Stimulated activated CD4-positive, alpha-beta T cell treated with anti-CD3 and anti-CD28 coated beads, TNF-alpha, amount 100 ng/mL, for 24 hours (primary cell): Measurements from ENCODE around the gene SLC39A13.
A peak's percentile ranks its signal among the peaks of the same experiment; 100 is the strongest.

Experiments
- DNase-seq, 3 experiments: peaks; one replicate each; pipeline ENCODE4 v3.0.0-alpha.2; 2020; ENCODE audit warnings: low read depth in 3 of 3

SLC39A13 gene

GRCh38 chr11:47384498-47384897 lies 23.9 kb upstream of the SLC39A13 start:
- DNase-seq: no peak

DNA sequence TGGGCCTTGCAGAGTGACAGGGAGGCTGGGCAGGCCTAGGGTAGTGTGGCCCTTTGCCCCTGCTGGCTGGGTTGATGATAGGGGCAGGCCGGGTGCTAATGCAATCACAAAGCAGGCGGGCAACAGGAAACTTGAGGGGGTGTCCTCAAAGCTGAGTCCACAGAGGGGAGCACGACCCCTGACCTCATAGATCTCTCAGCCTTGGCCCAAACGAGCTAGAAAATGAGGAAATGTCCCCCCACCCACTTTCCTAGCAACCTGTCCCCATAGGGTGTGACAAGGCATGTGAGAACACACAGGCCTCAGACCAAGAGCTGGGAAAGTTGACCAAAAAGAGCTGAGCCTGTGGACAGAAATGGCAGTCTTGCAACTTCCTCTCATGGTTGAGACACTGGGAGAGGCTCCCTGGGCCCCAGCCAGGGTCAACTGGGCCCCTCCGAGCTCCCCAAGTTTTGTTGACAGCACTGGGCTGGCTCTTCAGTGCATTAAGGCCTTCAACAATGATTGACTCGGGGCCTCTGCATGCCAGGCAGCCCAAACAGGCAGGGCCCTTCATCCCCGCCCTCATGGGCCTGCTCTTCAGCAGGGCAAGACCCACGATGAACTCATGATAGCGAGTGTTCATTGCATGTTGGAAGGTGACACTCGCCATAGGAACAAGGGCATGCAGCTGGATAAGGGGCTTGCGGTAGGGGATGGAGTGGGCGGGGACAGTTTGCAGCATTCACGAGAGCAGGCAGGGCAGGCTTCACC lies 20.3 kb upstream of the SLC39A13 start:
- no peak for DNase-seq

GRCh38 chr11:47388697-47389576 lies 19.5 kb upstream of the SLC39A13 start:
- DNase-seq: no peak

- no peak for DNase-seq
Measured at GRCh38 chr11:47389577-47390421, 18.6 kb upstream of the SLC39A13 start.

DNA sequence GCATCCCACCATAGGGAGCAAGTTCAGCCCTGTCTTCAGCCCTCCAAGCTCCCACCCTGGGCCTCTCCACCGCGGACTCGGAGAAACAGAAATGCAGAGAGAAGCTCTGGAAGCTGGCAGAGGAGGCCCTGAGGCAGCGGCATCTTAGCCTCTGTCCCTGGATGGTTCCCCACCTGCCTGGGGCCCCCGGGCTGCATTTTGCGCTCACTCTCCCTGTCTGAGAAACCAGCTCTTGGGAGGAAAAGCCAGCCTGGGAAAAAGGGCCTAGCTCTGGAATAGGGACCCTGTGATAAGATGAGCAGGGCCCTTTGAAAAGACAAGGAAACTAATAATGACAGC lies 18.0 kb upstream of the SLC39A13 start:
- no peak for DNase-seq

DNA sequence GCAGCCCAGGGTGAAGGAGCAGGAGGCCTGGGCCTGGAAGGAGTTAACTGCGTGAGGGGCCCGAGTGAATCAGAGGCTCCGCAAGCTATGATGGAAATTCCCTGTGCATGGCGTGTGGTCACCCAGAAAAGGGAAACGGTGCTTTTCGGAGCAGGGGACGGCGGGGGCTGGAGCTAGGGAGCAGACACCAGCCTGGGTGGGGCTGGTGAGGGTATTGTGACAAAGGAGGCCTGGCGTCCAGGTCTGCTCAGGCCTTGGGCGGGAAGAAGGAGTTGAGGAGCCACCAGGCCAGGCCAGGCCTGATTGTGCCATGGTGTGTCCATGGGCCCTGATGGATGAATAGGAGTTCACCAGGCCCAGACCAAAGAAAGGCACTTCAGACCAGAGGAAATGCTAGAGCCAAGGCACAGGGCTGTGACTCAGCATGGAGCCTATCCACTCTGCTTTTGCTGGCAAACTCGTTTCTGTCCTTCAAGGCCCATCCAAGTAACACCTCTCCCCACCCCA lies 17.3 kb upstream of the SLC39A13 start:
- DNase-seq: no peak

DNA sequence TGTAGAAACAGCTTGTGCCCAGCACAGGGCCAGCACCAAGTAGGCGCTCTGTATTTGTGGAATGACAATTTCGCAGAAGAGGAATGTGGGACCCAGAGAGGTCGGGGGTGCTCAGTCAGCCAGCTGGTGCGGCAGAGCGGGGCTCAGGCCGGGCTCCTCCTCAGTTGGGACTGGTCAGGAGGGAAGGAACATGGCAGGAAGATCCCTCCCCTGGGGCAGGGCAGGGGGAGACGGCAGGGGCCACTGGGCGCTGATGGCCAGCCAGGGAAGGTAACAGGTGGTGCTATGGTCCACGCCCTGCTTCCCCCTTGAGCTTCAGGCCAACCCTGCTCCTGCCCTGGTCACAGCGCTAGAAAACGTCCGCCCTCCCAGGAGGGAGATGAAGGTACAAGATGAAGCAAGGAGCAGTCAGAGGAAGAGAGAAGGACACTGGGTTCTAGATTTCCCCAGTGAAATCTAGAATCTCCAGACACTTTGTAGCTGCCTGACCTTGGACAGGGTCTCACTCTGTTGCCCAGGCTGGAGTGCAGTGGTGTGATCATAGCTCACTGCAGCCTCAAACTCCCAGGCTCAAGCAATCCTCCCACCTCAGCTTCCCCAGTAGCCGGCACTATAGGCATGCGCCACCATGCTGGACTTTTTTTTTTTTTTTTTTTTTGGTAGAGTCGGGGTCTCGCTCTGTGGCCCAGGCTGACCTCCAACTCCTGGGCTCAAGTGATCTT lies 16.5 kb upstream of the SLC39A13 start:
- DNase-seq: no peak

- no peak for DNase-seq
Measured at GRCh38 chr11:47392546-47393162, 15.7 kb upstream of the SLC39A13 start.

DNA sequence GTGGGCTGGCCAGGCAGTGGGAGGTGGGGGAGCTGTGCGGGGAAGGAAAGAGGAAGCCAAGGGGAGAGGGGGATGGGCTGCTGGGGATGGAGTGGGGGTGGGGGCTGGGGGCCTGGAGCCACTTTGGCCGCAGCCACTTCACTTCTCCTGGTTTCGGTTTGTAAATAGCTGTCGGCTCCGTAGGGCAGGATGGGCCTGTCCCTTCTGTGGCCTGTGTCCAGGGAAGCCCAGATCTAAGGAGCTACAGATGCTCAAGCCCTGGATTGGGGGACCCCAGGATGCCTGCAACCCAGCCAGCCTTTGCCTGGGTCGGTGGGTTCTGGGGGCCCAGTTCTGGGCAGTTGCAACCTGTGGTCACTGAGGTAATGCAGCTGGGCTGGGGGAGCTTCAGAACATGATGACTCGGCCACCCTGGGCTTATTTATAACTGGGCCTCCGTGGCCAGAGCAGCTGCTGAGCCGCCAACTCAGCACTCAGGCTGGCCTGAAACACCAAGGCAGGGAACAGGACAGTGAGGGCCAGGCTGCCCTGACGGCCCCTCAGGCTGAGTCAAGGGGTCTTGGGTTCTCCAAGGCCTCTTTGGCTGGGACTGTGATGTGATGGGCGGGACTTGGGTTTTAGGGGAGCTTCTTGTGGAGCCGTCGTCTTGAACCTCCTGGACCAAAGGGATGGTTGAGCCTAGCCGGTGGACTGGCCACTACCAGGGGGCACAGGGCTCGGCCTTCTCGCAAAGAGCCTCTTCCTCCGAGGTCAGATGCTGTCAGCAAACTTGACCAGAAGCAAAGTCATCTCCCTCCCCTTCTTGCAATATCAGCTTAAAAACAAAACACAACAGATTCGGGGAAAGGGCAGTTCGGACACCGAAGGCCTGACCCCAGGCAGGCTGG lies 15.0 kb upstream of the SLC39A13 start:
- DNase-seq: no peak

DNA sequence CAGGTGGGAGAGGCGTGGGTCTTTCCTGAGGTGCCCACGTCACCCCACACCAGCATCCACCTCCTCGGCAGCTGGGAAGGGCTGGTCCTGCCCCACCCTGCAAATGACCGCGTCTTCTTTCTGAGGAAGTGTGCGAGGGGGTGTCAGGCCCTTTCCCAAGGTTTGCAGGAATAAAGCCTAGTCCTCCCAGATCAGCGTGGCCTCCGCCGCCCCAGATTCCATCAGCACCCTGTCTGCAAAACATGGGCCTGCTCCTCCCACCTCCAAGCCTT lies 14.4 kb upstream of the SLC39A13 start:
- DNase-seq: no peak

DNA sequence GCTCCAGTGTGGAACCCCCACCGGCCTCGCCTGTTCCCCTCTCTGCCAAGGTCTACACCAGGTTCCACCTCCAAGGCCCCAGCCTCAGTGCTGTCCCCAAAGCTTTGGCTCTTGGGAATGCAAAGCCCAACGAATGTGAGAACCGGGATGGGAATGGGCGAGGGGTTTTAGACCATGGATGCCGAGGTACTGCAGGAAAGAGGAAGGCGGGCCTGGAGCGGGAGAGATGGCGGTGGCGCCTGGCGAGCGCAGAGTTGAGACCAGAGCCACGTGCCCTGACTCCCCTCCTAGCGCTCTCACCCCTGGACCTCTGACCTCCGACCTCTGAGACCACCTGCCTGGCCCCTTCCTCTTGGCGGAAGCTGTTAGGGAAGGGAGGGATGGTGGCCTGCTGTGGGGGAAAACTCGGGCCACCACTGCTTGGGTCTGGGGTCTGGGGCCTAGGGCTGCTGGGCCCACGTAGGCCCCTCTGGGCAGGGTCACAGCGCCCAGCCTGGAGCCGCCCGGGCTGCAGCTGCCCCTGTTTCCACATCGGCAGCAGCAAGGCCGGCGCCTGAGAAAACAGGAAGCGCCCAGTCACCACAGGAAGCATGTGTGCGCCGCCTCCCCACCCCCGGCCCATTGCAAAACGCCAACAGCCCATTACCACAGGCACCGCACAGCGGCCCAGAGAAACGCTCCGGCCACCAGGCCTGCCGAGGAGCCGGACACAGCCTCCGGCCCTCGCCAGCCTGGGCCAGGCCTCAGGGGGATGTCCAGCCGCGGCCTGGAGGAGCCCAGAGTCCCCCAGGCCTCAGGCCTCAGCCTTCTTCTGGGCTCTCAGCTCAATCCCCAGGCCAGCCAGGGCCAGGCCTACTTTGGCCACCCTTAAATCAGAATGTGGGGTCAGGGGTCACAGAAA lies 13.8 kb upstream of the SLC39A13 start:
- peak in 2 of 3 experiments; percentile 41 to 59 for DNase-seq

DNA sequence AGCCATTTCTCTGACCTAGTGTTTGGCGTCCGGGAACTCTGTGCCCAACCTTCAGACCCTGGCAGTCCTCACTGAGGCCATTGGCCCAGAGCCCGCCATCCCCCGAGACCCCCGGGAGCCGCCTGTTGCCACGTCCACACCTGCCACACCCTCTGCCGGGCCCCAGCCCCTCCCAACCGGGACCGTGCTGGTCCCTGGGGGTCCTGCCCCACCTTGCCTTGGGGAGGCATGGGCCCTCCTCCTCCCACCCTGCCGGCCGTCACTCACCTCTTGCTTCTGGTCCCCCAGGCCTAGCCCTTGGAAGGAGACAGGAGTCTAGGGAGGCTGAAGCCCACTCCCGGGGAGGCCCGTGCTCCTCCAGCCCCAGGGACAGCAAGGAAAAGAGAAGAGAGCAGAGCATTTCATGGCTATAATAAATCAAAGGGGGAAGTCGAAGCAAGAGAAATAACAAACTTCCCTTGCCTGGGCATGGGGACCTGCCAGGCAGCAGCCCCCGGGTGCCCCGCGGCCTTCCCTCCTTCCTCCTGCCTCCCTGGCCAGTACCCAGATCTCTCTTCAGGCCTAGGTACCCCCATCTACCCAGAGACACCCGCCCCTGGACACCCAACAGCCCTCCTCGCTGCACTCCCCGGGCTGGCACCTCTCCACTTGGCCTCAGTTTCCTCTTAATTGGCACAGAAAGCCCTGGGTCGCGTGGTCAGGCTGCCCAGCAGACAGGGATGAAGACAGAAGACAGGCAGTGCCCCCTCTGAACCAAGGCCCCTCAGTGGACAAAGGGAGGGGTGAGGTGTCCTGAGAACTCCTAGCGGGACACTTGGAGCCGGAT lies 13.0 kb upstream of the SLC39A13 start:
- no peak for DNase-seq

DNA sequence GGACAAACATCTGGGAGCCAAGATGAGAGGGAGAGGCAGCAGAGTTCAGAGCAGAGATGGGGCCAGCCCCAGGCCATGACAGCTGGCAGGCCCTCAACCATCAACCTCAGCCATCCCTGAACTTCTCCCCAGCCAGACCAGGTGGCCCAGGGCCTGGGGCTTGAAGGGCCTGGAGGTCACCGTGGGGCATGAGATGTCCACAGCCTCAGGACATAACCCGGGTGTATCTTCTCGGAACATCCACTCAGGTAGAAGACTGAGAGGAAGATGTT lies 12.4 kb upstream of the SLC39A13 start:
- no peak for DNase-seq

- DNase-seq: no peak
Measured at GRCh38 chr11:47398011-47398410, 10.4 kb upstream of the SLC39A13 start.

DNA sequence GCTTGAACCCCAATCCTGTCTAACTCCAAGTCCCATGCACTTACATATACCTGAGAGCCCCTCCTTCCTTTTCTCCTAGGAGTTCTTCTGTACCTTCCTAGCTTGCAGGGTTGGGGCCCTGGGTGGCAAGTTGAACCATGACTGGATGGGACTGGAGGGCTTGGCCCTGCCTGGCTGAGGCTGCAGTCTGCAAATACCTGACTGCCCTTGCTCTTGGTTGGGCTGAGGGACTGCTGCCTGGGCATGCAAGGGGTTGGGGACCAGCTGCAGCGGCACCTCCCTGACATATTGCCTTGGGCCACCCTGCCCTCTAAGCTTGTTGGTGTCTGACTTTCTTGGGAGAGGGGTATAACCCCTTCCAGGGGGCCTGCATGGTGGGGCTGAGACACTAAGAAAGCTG lies 9.8 kb upstream of the SLC39A13 start:
- no peak for DNase-seq

GRCh38 chr11:47399860-47400767 lies 8.3 kb upstream of the SLC39A13 start:
- no peak for DNase-seq

DNA sequence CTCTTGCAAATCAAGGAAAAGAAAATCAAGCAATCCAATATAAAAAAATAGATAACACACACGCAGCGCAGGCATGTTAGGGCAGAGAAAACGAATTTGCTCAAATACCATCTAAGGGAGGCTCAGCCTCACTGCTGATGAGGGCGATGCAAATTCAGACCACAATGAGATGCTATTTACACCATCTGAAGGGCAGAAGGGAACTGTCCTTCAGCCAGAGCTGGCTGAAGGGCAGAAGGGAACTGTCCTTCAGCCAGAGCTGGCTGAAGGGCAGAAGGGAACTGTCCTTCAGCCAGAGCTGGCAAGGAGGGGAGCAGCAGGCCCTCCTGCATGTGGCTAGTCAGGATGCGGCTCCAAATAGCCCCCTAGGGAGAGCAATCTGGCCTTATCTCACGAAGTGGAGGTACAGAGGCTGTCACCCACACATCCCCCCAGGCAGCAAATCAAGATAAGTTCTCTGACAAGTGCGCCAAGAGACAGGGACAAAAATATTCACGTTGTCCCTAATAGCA lies 7.6 kb upstream of the SLC39A13 start:
- no peak for DNase-seq
